CD1c-positive myeloid dendritic cell (primary cell): ENCODE data around the gene CASR.
"Not testable (repeated sequence)": the region's sequence is repeated elsewhere in the genome, so short reads cannot be mapped to it uniquely, and the experiment has no call there.

ENCODE experiments used
- DNase-seq: peaks from one replicate; pipeline ENCODE4 v3.0.0-alpha.2; 2016; ENCODE audit errors: extremely low spot score

The CASR gene, protein sequence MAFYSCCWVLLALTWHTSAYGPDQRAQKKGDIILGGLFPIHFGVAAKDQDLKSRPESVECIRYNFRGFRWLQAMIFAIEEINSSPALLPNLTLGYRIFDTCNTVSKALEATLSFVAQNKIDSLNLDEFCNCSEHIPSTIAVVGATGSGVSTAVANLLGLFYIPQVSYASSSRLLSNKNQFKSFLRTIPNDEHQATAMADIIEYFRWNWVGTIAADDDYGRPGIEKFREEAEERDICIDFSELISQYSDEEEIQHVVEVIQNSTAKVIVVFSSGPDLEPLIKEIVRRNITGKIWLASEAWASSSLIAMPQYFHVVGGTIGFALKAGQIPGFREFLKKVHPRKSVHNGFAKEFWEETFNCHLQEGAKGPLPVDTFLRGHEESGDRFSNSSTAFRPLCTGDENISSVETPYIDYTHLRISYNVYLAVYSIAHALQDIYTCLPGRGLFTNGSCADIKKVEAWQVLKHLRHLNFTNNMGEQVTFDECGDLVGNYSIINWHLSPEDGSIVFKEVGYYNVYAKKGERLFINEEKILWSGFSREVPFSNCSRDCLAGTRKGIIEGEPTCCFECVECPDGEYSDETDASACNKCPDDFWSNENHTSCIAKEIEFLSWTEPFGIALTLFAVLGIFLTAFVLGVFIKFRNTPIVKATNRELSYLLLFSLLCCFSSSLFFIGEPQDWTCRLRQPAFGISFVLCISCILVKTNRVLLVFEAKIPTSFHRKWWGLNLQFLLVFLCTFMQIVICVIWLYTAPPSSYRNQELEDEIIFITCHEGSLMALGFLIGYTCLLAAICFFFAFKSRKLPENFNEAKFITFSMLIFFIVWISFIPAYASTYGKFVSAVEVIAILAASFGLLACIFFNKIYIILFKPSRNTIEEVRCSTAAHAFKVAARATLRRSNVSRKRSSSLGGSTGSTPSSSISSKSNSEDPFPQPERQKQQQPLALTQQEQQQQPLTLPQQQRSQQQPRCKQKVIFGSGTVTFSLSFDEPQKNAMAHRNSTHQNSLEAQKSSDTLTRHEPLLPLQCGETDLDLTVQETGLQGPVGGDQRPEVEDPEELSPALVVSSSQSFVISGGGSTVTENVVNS

DNA sequence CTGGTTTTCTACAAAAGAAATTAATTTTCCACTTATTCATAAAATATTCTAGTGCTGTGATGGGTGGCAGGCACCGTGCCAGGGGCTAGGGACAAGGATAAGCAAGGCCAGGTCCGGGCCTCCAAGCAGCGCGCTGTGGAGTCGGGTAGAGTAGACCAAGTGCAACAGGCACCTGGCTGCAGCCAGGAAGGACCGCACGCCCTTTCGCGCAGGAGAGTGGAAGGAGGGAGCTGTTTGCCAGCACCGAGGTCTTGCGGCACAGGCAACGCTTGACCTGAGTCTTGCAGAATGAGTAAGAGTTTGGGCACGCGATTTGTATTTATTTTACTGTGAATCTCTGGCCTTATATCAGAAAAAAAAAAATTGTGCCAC is at the start of gene CASR:
Gene CASR (plus strand): TSS at position 148 of the 372 bp plus-strand sequence. CDS start 70,522 bp downstream, outside the sequence.
- DNase-seq, result no peak

DNA sequence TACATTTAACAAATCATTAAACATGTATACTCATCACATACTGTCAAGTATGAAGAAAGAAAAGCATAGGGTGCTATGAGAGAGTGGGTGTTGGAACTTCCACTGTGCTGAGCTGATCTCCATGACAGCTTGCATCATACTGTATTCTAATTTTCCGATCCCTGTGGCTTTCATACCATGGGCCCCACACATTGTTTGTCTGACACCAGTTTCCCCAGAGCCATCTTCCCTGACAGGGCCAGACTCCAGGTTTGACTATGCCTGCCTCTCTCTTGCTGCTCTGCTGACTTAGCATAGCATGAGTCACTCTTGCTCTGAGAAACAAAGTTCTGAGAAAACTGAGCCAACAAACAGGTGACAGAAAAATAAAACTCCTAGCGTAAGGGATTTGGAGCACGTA is 37.0 kb upstream of the CASR start:
- DNase-seq, result no peak

DNA sequence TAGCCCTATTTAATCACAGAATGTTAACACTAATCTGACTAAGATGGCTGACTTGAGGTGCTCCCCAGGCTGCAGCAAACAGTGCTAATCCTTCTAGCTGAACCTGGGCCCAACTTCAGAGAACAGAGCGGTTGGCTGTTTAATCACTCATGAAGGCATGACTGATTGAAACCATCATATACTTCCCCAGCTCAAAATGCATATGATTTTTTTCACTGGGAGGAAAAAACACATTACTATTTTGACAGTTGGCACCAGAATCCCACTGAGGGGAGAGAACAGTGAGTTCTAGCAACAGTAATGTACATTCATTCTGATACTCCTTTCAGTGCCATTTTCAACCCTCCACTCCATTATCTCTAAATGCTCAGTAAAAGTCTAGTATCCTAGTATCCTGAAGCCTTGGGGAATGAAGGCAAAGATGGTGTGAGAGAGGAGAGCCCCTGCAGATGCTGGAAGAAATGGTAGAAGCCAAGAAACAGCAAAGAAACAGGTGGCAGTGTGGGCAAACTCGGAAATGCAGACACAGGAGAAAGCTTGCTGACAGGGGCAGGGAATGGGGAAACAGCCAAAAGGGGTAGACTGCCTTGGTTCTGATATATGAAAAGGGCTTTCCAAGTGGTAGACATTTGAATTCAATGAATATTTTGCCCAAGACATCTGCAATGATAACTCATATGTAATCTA is 34.4 kb upstream of the CASR start:
- DNase-seq, result no peak

DNA sequence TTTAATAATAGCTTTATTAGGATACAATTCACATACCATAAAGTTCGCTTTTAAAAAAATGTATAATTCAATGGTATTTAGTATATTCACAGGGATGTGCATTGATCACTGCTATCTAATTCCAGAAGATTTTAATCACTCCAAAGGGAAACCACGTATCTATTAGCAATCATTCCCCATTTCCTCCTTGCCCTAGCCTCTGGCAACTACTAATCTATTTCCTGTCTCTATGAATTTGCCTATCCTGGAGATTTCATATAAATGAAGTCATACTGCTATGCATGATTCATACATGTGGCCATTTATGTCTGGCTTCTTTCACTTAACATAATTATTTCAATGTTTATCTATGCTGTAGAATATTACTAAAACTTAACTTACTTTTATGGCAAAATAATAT is 32.0 kb upstream of the CASR start:
- DNase-seq, result no peak

DNA sequence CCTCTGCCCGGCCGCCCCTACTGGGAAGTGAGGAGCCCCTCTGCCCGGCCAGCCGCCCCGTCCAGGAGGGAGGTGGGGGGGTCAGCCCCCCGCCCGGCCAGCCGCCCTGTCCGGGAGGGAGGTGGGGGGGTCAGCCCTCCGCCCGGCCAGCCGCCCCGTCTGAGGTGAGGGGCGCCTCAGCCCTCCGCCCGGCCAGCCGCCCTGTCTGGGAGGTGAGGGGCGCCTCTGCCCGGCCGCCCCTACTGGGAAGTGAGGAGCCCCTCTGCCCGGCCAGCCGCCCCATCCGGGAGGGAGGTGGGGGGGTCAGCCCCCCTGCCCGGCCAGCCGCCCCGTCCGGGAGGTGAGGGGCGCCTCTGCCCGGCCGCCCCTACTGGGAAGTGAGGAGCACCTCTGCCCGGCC is 18.5 kb upstream of the CASR start:
- not testable (repeated sequence) for DNase-seq

DNA sequence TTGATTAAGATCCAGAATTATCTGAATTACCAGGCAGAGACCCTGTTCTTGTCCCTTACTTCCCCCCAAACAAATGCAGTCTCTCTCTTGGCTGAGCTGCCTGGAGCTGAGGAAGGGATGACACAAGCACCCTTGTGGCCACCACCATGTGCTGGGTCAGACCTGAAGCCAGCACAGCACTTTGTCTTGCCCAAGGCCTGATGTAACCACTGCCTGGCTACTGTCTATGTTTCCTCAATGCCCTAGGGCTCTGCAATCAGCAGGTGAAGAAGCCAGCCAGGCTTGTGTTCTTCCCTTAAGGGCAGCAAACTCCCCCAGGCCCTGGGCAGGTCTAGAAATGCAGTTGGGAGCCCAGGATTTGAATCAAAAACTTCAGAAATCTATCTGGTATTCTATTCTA is 15.8 kb upstream of the CASR start:
- no peak for DNase-seq

DNA sequence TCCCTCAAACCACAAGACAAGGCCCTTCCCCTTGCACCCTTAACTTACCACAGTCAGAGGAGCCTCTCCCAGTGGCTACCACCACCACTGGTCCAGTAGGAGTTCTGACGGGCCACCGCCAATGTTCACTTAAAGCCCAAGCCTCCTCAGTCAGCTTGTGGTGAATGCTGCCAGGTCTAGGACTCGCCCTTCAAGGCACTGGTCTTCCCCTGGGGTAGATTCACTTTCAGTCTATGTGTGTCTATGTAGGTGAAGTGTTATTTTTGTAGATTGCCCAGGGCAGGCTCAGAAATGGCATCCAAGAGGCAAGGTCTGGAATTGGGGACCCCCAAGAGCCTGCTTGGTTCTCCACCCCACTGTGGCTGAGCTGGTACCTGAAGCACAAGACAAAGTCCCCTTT is 15.4 kb upstream of the CASR start:
- no peak for DNase-seq

DNA sequence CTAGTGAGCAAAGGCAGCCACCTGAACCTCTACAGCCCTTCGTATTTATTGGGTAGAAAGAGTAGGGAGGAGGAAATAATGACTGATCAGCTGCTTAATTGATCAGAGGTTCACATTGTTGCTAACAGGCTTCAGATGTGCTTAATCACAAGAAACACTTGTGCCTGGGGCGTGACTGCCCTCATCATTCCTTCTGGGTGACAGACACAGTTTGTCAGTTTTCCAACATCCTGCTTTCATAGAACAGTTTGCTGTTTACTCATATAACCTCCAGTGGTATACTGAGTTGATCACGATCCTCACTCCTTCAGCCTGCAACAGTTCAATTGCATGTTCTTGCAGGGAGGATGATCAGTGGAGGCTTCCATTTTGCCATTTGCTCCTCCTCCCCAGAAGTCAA is 13.6 kb upstream of the CASR start:
- DNase-seq, result no peak

DNA sequence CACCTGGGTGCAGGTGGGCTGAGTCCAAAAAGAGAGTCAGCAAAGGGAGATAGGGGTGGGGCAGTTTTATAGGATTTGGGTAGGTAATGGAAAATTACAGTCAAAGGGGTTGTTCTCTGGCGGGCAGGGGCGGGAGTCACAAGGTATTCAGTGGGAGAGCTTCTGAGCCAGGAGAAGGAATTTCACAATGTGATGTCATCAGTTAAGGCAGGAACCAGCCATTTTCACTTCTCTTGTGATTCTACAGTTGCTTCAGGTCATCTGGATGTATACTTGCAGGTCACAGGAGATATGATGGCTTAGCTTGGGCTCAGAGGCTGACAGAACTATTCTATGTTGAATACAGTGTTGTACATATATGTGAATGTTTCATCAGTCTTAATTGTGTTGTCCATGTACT is 12.1 kb upstream of the CASR start:
- DNase-seq, result peak; percentile 8

DNA sequence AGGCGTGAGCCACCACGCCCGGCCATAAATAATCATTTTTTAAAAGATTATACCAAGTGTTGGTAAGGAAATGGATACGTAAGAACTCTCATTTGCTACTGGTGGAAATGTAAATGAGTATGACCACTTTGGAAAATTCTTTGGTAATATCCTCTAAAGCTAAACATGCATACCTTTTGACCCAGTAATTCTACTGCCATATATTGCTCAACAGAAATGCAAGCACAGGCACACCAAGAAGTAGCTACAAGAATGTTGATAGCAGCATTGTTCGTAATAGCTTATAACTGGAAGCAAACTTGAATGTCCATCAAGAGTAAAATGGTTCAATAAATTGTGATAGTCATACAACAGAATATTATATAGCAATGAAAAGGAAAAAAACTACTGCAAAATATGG is 4.8 kb upstream of the CASR start:
- no peak for DNase-seq

DNA sequence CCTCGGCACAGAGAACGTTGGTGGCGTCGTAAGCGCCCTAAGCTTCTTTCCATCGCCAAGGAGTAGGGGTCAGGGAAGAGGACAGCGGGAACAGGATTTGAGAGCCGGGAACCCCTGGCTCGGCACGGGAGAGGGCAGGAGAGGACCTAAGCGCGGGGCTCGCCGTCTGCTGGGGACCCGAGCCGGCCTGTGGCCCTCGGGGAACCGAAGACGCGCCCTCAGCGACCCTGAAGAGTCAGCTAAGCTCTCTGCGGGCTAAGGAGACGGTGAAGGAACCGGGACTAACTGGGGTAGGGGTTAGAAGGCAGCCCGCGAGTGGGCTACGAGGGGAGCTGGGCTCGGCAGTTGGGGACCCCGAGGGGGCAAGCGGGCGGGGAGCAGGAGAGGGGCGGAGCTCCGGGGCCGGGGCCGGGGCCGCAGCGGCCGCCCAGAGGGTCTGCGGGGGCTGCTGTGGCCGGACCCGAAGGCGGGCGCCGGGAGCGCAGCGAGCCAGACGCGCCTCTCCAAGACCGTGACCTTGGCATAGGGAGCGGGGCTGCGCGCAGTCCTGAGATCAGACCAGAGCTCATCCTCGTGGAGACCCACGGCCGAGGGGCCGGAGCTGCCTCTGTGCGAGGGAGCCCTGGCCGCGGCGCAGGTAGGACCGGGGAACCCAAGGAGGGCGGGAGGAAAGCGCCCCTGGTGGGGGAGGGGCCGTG is 574 bp downstream of the CASR start:
- DNase-seq, result no peak

DNA sequence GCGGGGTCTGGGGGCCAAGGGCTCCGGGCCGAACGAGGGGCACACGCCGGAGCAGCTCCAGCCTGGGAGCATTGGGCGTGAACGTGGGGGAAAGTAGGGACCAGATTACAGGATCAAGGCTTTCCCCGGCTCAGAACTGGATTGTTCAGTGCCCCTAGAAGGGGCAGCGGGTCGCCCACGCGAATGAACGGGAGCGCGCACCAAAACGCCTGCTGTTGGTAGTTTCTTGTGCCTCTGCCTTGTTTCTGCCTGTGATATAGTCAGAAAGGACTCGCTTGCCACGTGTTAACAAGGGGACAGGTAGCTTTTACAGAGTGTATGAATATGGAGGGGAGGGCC is 1.1 kb downstream of the CASR start:
- DNase-seq, result no peak

DNA sequence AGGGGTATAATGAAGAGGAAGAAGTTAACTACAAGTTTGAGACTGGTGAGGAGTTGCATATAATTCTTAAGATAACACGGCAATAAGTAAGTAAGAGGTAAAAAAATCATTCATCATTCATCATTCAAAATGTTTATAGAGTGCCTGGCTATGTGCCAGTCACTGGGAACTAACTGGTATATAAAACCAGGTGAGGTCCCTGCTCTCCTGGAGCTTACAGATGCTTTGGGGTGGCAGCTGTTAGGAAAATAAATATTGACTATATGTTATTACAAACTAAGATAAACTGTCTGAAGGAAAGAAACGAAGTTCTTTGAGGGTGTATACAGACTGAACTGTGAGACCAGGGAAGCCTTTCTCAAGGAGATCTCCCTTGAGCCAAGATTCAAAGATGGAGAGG is 2.9 kb downstream of the CASR start:
- no peak for DNase-seq

DNA sequence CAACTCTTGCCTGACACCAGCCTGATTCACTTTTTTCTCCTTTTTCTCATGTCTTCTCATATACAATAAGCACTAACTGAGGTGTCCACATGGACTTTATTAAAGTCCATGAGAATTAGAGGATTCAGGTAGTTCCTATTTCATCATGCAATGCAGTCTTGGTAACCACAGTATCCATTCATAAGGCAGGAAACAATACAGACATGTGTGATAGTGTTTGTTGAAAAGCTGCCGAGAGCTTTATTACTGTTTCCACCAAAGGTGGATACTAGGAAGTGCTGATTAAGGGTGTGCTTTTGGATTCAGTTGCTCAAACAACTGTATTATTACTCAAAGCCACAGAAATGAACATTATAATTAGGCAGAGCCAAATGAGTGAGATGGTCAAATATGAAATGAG is 5.3 kb downstream of the CASR start:
- no peak for DNase-seq

DNA sequence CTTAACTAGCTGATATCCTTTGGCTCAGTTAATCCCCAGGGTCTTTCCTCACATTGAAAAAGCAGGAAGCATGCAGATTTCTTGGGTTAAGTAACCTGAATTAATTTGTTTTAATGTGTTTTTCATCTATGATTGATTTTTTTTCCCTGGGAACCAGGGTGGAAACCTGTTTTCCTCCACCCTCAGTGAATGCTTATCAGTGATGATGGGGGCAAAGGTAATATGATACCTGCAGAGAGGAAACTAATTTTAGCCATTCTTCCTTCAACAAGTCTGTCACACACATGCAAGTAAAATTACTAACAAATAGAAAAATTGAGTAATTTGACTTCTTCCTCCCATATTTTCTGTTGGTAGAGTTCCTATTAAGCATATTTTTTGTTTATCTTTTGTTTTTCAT is 5.9 kb downstream of the CASR start:
- no peak for DNase-seq

DNA sequence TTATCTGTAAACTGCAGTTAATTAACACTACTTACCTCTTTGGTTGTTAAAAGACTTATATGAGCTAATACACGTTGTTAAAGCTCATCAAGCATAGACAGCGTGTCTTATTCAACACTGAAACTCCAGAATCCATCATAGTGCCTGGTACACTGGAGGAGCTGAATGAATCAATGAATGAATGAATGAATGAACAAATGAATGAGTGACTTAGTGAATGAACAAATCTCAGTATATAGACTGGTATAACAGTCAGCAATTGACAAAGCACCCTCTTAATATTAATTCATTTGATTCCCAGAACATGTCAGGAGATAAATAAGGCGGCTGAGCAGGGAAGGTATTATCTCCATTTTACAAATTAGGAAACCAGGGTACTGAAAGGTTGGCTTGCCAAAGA is 7.1 kb downstream of the CASR start:
- no peak for DNase-seq

DNA sequence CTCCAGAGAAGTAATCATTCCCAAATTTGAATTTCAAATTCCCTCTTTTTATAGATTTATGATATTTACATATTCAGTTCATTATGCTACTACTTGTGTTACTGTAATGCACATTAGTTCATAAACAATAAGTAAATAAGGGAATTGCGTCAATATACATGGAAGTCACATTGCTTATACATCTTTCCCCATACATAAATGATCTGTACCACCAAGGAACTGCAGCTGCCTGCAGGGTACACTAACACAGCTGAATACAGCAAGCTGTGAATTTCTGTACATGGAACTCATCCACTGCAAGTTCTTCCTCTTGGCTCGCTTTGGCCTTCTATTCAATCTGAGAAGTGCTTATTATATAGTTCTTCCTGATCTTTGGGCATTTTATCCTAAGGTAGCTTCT is 15.5 kb downstream of the CASR start:
- DNase-seq, result no peak

DNA sequence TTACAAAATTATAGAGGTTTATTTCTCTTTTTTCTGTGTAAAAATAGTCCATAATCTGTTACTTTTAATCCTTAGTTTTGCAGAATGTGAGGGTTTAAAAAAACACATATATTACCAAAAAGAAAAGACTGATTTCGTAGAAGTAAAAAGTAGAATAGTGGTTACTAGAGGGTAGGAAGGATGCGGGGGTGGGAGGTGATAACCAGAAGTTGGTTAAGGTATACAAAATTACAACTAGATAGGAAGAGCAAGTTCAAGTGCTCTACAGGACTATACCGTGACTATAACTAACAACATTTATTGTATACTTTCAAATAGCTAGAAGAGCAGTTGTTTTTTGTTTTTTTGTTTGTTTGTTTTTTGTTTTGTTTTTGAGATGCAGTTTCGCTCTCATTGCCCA is 16.1 kb downstream of the CASR start:
- no peak for DNase-seq

DNA sequence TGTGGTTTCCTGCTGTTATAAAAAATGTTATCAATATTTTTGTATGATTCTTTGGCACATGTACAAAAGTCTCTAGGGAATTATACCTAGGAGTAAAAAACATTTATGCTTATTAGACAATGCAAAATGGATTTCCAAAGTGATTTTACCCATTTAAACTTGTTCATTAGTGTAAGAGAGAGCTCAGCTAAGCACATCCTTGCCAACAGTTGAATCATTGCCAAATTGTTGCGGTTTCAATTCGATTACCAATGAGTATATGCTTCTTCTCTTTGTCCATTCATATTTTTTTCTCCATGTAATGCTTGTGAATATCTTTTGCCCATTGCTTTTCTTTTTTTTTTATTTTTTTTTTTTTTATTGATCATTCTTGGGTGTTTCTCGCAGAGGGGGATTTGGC is 17.2 kb downstream of the CASR start:
- DNase-seq, result no peak

DNA sequence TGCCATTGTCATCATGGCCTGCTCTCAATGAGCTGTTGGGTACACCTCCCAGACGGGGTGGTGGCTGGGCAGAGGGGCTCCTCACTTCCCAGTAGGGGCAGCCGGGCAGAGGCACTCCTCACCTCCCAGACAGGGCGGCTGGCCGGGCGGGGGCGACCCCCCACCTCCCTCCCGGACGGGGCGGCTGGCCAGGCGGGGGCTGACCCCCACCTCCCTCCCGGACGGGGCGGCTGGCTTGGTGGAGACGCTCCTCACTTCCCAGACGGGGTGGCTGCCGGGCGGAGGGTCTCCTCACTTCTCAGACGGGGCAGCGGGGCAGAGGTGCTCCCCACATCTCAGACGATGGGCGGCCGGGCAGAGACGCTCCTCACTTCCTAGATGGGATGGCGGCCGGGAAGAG is 18.0 kb downstream of the CASR start:
- DNase-seq, result not testable (repeated sequence)

DNA sequence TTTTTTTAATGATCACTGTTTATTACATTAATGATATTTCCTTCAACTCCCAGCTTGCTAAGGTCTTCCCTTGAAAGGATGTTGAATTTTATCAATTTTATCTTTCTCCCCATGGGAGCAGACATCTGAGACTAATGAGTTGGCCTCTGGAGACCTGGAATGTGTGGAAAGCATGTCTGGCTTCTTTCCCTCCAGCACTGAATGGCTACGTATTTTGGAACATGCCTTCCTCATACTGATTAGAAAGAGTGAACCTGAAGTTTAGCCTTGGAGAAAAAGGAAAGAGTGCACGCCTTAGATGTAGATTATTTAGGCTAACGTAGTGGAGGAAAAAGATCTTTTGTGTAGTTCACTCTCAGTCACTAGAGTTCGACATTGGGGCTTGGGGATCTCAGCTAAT is 25.1 kb downstream of the CASR start:
- no peak for DNase-seq

DNA sequence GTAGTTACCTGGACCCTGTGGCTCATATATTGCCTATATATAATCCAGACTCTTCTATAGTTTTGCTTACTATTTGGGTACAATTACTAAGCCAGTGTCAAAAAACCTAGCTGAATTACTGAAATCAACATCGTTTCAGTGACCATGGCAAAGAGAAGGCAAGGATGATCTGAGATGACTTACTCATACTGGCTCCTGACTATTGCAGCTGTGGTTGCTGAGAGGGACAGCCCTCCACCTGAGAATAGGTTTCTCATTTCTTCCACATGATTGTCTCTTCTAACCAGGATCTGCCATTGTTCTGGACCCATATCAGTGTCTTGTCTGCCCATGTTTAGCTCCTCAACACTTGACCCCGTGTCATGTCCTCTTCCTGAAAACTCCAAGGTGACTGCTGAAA is 30.2 kb downstream of the CASR start:
- DNase-seq, result no peak
